ENCODE data around the gene GRPEL1.

The GRPEL1 gene

GRCh38 chr4:7078025-7078424 lies 10.2 kb upstream of the GRPEL1 start:
- no peak for DNase-seq (ENCODE audit: low spot score)
- in situ Hi-C loops (cut with MboI; ENCODE audit: low sequenced_read_pairs, unreplicated experiment): loop anchor here (10.0 kb wide), 1 partner anchor 183 kb away; no protein-coding TSS in a partner anchor

GRCh38 chr4:7077371-7077770 lies 9.5 kb upstream of the GRPEL1 start:
- in situ Hi-C loops (cut with MboI; ENCODE audit: low sequenced_read_pairs, unreplicated experiment): loop anchor here (10.0 kb wide), 1 partner anchor 183 kb away; no protein-coding TSS in a partner anchor
- TF ChIP-seq CTCF (IDR thresholded peaks at IDR 0.05; ENCODE audit: borderline replicate concordance, control extremely low read depth, extremely low read depth, insufficient read depth, missing control alignments): no peak
- no peak for DNase-seq (ENCODE audit: low spot score)

More at GRCh38 chr4:7078025-7078424, 10.2 kb upstream of the GRPEL1 start:
- no peak for TF ChIP-seq CTCF (IDR thresholded peaks at IDR 0.05; ENCODE audit: borderline replicate concordance, control extremely low read depth, extremely low read depth, insufficient read depth, missing control alignments)

GRCh38 chr4:7076696-7077082 lies 8.8 kb upstream of the GRPEL1 start:
- no peak for TF ChIP-seq CTCF (IDR thresholded peaks at IDR 0.05; ENCODE audit: borderline replicate concordance, control extremely low read depth, extremely low read depth, insufficient read depth, missing control alignments)
- in situ Hi-C loops (cut with MboI; ENCODE audit: low sequenced_read_pairs, unreplicated experiment): loop anchor here (10.0 kb wide), 1 partner anchor 182 kb away; no protein-coding TSS in a partner anchor
- no peak for DNase-seq (ENCODE audit: low spot score)

- in situ Hi-C loops (cut with MboI; ENCODE audit: low sequenced_read_pairs, unreplicated experiment): loop anchor here (10.0 kb wide), 1 partner anchor 181 kb away; no protein-coding TSS in a partner anchor
Observed at GRCh38 chr4:7075962-7076695, 8.3 kb upstream of the GRPEL1 start.

GRCh38 chr4:7074426-7074825 lies 6.6 kb upstream of the GRPEL1 start:
- no peak for DNase-seq (ENCODE audit: low spot score)
- TF ChIP-seq CTCF (IDR thresholded peaks at IDR 0.05; ENCODE audit: borderline replicate concordance, control extremely low read depth, extremely low read depth, insufficient read depth, missing control alignments): no peak
- in situ Hi-C loops (cut with MboI; ENCODE audit: low sequenced_read_pairs, unreplicated experiment): loop anchor here (10.0 kb wide), 1 partner anchor 180 kb away; no protein-coding TSS in a partner anchor

More at GRCh38 chr4:7075962-7076695, 8.3 kb upstream of the GRPEL1 start:
- DNase-seq (ENCODE audit: low spot score): no peak
- TF ChIP-seq CTCF (IDR thresholded peaks at IDR 0.05; ENCODE audit: borderline replicate concordance, control extremely low read depth, extremely low read depth, insufficient read depth, missing control alignments): no peak

GRCh38 chr4:7073526-7074390 lies 5.9 kb upstream of the GRPEL1 start:
- DNase-seq (ENCODE audit: low spot score): peak; percentile 61
- no peak for TF ChIP-seq CTCF (IDR thresholded peaks at IDR 0.05; ENCODE audit: borderline replicate concordance, control extremely low read depth, extremely low read depth, insufficient read depth, missing control alignments)
- in situ Hi-C loops (cut with MboI; ENCODE audit: low sequenced_read_pairs, unreplicated experiment): loop anchor here (10.0 kb wide), 1 partner anchor 179 kb away; no protein-coding TSS in a partner anchor

Data from GM13976 (cell line).